ENCODE measurements around the gene FARP2. TPM values are rescaled to one million over a fixed set of nuclear protein-coding genes. Genes with fewer than 3 reads are reported as not detected.

FARP2 gene
- total and polyA plus RNA-seq, 4 donors, result 5.8 to 30.9 (median 14.3) TPM

GRCh38 chr2:241358470-241358869 is 2.4 kb downstream of the FARP2 start:
- WGBS, result 32% methylated on average over 5 of the region's 5 CpGs
- H3K27ac ChIP-seq (ENCODE audit: low read depth in 1 of 2, low read length in 2 of 2), result peak overlapping the region; percentile 80 to 90
- TF ChIP-seq FOXA2 (IDR thresholded peaks at IDR 0.05) (no peak), RAD21 (IDR thresholded peaks at IDR 0.05) (peak in 1 of 2 donors; percentile 10), NR2F2 (IDR thresholded peaks at IDR 0.05) (no peak), CTCF (IDR thresholded peaks at IDR 0.05; ENCODE audit: low read depth, low read length, missing input control) (no peak), REST (IDR thresholded peaks at IDR 0.05) (no peak), RXRA (IDR thresholded peaks at IDR 0.05) (peak in 1 of 2 donors; percentile 3), SP1 (IDR thresholded peaks at IDR 0.05) (peak; percentile 9), MAX (IDR thresholded peaks at IDR 0.05) (no peak), GABPA (IDR thresholded peaks at IDR 0.05 in 1 of 2, conservative IDR thresholded peaks at IDR 0.05 in 1 of 2) (peak in 1 of 2 donors; percentile 38), YY1 (IDR thresholded peaks at IDR 0.05) (no peak), EGR1 (IDR thresholded peaks at IDR 0.05; ENCODE audit: low read depth in 2 of 2) (no peak)
- no peaks in the 10 kb centered on the region for H3K9me3 ChIP-seq (ENCODE audit: control insufficient read depth in 4 of 4, low read length in 3 of 4)
- H3K9ac ChIP-seq (ENCODE audit: low read depth in 1 of 2, low read length in 2 of 2), result peak overlapping the region; percentile 12 to 79
- no peak for DNase-seq (ENCODE audit: low spot score)
- H3K4me3 ChIP-seq (ENCODE audit: low read depth in 1 of 3, low read length in 3 of 3), result peak overlapping the region in 2 of 3 donors; percentile 2 to 26
- no peaks in the 10 kb centered on the region for H3K27me3 ChIP-seq (ENCODE audit: control insufficient read depth in 4 of 4, insufficient read depth in 4 of 4, low read length in 3 of 4)
- peaks cover 0 to 2% (median 0%) of the 10 kb centered on the region in 4 donors for H3K36me3 ChIP-seq (ENCODE audit: control insufficient read depth in 4 of 4, insufficient read depth in 3 of 4, low read depth in 1 of 4, low read length in 3 of 4)
- H3K4me1 ChIP-seq (ENCODE audit: control insufficient read depth in 4 of 4, insufficient read depth in 4 of 4, low read length in 3 of 4), result peaks cover 10 to 59% (median 51%) of the 10 kb centered on the region in 4 donors

GRCh38 chr2:241359481-241360045 is 3.5 kb downstream of the FARP2 start:
- Histone ChIP-seq H3K27me3 (ENCODE audit: control insufficient read depth in 4 of 4, insufficient read depth in 4 of 4, low read length in 3 of 4) (no peaks in the 10 kb centered on the region), H3K9me3 (ENCODE audit: control insufficient read depth in 4 of 4, low read length in 3 of 4) (no peaks in the 10 kb centered on the region), H3K27ac (ENCODE audit: low read depth in 1 of 2, low read length in 2 of 2) (peak overlapping the region; percentile 8 to 90), H3K4me1 (ENCODE audit: control insufficient read depth in 4 of 4, insufficient read depth in 4 of 4, low read length in 3 of 4) (peaks cover 10 to 63% (median 54%) of the 10 kb centered on the region in 4 donors), H3K4me3 (ENCODE audit: low read depth in 1 of 3, low read length in 3 of 3) (no peak overlapping the region), H3K9ac (ENCODE audit: low read depth in 1 of 2, low read length in 2 of 2) (no peak overlapping the region), H3K36me3 (ENCODE audit: control insufficient read depth in 4 of 4, insufficient read depth in 3 of 4, low read depth in 1 of 4, low read length in 3 of 4) (no peaks in the 10 kb centered on the region)
- peak in 1 of 2 donors; percentile 9 for TF ChIP-seq RXRA (IDR thresholded peaks at IDR 0.05)
- peak; percentile 44 for TF ChIP-seq HNF4G (IDR thresholded peaks at IDR 0.05)
- no peak for TF ChIP-seq ATF3 (IDR thresholded peaks at IDR 0.05)
- TF ChIP-seq SP1 (IDR thresholded peaks at IDR 0.05), result peak; percentile 34
- TF ChIP-seq HNF4A (conservative IDR thresholded peaks at IDR 0.05), result peak; percentile 73 to 75
- no peak for TF ChIP-seq RAD21 (IDR thresholded peaks at IDR 0.05)
- DNase-seq (ENCODE audit: low spot score), result no peak
- 60% methylated on average over 7 of the region's 7 CpGs for WGBS

Data from liver (tissue), 9 donors.